Transverse colon (tissue), 4 donors: ENCODE data around the gene IDI2. TPM values are rescaled to one million over a fixed set of nuclear protein-coding genes. Genes with fewer than 3 reads are reported as not detected.

Experiments used
- DNase-seq: peaks from one replicate; pipeline ENCODE4 v3.0.0-alpha.2; 2019
- H3K27ac ChIP-seq, 4 donors: fragments of 200-600 bp; sonication (generic); 2 replicates each; pipeline ENCODE4 v1.5.1; 2016 to 2018; ENCODE audit warnings: inconsistent platforms in 4 of 4
- H3K27me3 ChIP-seq: fragments of 200-600 bp; sonication (generic); 2 replicates; pipeline ENCODE4 v1.5.1; 2017; ENCODE audit warnings: inconsistent platforms
- H3K36me3 ChIP-seq, 4 donors: fragments of 200-600 bp; sonication (generic); 2 replicates each; pipeline ENCODE4 v1.5.1; 2017 to 2019; ENCODE audit warnings: inconsistent platforms in 4 of 4
- H3K4me1 ChIP-seq, 4 donors: fragments of 200-600 bp; sonication (generic); 2 replicates each; pipeline ENCODE4 v1.5.1; 2017 to 2020; ENCODE audit warnings: inconsistent platforms in 4 of 4
- H3K4me3 ChIP-seq, 4 donors: fragments of 200-600 bp; sonication (generic); 1 replicate in 1 of 4; 2 replicates in 3 of 4; pipeline versions ENCODE4 v1.5.1 to v1.6.1; 2017 to 2019; ENCODE audit warnings: inconsistent platforms in 4 of 4
- H3K9me3 ChIP-seq, 2 donors: fragments of 200-600 bp; sonication (generic); 2 replicates each; pipeline ENCODE4 v1.5.1; 2017 to 2019; ENCODE audit warnings: inconsistent platforms in 2 of 2
- EP300 ChIP-seq: sonication (generic); formaldehyde crosslinking; IDR thresholded peaks from one replicate; pipeline ENCODE4 v1.6.1; 2017; ENCODE audit warnings: antibody characterized with exemption, low read depth
- POLR2A ChIP-seq: fragments of 450-650 bp; IDR thresholded peaks from one replicate; pipeline ENCODE4 v1.6.1; 2016; ENCODE audit warnings: antibody characterized with exemption, mild to moderate bottlenecking, moderate library complexity
- POLR2AphosphoS5 ChIP-seq, 3 donors: sonication (generic); formaldehyde crosslinking; IDR thresholded peaks; one replicate each; pipeline ENCODE4 v1.6.1; 2016; ENCODE audit warnings: antibody characterized with exemption in 3 of 3
- WGBS, 2 donors: methylation state at CpG; one replicate each; pipeline ENCODE4 v1.1.5; 2018; ENCODE audit warnings: low coverage in 1 of 2; 5-methylcytosine and 5-hydroxymethylcytosine counted together
- in situ Hi-C, 4 donors: fragments of 200-750 bp; cut with MboI; loops; one replicate each; pipeline versions ENCODE4 v1.15.0 to v1.15.1; 2017; ENCODE audit warnings: low sequenced_read_pairs in 3 of 4, low pct_ligation_motif_present in 1 of 4, low pct_unique_long_range_greater_than_20kb in 1 of 4
- intact Hi-C: fragments of 100-400 bp; cut with DNase I; formaldehyde crosslinking; loops from one replicate; pipeline ENCODE4 v1.15.1; 2023; ENCODE audit warnings: low total_unique reads
- total RNA-seq, 4 donors: library from RNA; depleted of rRNA; stranded (reverse); fragments of >200 nt; gene quantifications; one replicate each; pipeline ENCODE4 v1.1.0, GENCODE V29; 2016
- TF ChIP-seq, protein P1 (sequence below), 5 experiments: fragments of 200-600 bp in 3 of 5; fragments of 450-650 bp in 2 of 5; sonication (generic) in 3 of 5; IDR thresholded peaks; 1 replicate in 2 of 5; 2 replicates in 3 of 5; pipeline ENCODE4 v1.5.1; 2016 to 2017; ENCODE audit warnings: antibody characterized with exemption in 5 of 5, inconsistent platforms in 3 of 5, mild to moderate bottlenecking in 2 of 5, moderate library complexity in 1 of 5

The IDI2 gene
- total RNA-seq, 4 donors from 2014 or later, result not detected

GRCh38 chr10:976316-976715 is 49.3 kb downstream of the IDI2 start:
- no peak overlapping the region for H3K27ac ChIP-seq
- H3K4me3 ChIP-seq, result no peak overlapping the region
- no peaks in the 10 kb centered on the region for H3K27me3 ChIP-seq
- WGBS, 2 donors, result 90 to 91% methylated on average over 6 to 22 of the region's 22 CpGs
- intact Hi-C loops (no loop called here), in situ Hi-C loops (loop anchor here in 1 of 4 donors (25.0 kb wide), 1 partner anchor 139 kb away; no protein-coding TSS in a partner anchor)
- peaks cover 0 to 5% (median 3%) of the 10 kb centered on the region in 4 donors for H3K4me1 ChIP-seq
- peaks cover 19 to 25% of the 10 kb centered on the region in 2 donors for H3K9me3 ChIP-seq
- no peaks in the 10 kb centered on the region for H3K36me3 ChIP-seq
- TF ChIP-seq, protein P1, sequence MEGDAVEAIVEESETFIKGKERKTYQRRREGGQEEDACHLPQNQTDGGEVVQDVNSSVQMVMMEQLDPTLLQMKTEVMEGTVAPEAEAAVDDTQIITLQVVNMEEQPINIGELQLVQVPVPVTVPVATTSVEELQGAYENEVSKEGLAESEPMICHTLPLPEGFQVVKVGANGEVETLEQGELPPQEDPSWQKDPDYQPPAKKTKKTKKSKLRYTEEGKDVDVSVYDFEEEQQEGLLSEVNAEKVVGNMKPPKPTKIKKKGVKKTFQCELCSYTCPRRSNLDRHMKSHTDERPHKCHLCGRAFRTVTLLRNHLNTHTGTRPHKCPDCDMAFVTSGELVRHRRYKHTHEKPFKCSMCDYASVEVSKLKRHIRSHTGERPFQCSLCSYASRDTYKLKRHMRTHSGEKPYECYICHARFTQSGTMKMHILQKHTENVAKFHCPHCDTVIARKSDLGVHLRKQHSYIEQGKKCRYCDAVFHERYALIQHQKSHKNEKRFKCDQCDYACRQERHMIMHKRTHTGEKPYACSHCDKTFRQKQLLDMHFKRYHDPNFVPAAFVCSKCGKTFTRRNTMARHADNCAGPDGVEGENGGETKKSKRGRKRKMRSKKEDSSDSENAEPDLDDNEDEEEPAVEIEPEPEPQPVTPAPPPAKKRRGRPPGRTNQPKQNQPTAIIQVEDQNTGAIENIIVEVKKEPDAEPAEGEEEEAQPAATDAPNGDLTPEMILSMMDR (IDR thresholded peaks at IDR 0.05), result no peak
- no peak for TF ChIP-seq POLR2AphosphoS5 (IDR thresholded peaks at IDR 0.05)
- TF ChIP-seq EP300, result no peak
- no peak for TF ChIP-seq POLR2A
- no peak for DNase-seq

DNA sequence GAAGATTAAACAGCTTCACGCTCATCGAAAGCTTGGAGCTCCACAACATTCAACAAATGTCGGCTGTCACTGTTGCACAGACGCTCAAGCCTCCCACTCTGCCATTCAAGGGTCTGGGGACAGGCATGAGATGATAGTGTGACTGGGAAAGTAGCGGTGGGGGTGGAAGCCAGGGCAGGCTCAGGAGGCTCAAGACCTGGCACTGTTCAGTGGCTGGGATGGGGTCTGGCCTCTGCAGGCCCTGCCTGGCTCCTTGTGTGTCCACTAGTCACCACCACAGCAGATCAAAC is 50.9 kb downstream of the IDI2 start:
- Histone ChIP-seq H3K4me3 (no peak overlapping the region), H3K4me1 (peaks cover 3 to 17% (median 14%) of the 10 kb centered on the region in 4 donors), H3K9me3 (peaks cover 12 to 14% of the 10 kb centered on the region in 2 donors), H3K36me3 (no peaks in the 10 kb centered on the region), H3K27me3 (no peaks in the 10 kb centered on the region), H3K27ac (no peak overlapping the region)
- in situ Hi-C loops (loop anchor here in 1 of 4 donors (25.0 kb wide), 1 partner anchor 137 kb away; no protein-coding TSS in a partner anchor), intact Hi-C loops (no loop called here)
- TF ChIP-seq POLR2A (no peak), EP300 (no peak), POLR2AphosphoS5 (IDR thresholded peaks at IDR 0.05) (no peak)
- TF ChIP-seq, protein P1 (IDR thresholded peaks at IDR 0.05), result no peak
- 88% methylated on average over 5 of the region's 5 CpGs; no CpG with 5 or more reads in 1 of the 2 donors for WGBS, 2 donors
- DNase-seq, result no peak

DNA sequence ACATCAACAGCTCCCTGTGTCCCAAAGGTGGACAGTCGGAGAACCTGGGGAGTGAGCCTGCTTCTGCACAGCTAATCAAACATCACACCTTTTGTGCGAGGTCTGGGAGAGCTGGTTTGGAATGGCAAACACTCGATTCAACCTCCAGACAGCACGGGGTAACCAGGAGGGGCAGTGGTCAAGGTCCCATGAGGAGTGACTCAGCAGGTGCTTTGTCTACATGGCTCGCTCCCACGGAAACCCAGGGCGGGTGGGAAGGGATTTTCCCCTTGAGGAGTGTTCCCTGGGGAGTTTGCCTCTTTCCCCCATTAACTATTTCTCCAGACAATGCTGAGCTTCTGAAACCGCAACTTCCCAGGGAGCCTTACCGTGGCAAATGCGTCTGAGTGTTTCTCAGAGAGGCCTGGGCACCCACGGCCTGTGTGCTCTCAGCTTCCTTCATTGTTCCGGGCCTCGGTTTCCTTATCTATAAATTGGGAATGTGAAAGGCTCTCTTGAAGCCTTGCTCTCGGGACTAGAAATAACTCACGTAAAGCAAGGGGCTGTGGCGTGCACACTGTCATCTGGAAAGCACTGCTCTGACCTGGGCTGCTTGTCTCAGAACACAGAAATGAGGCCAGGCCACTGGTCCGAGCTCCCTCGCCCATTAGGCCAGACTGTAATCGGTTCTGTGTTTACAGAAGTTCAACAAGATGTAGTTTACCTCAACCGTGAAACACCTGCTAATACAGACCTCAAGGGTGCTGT is 51.4 kb downstream of the IDI2 start:
- Histone ChIP-seq H3K36me3 (no peaks in the 10 kb centered on the region), H3K4me1 (peaks cover 3 to 17% (median 14%) of the 10 kb centered on the region in 4 donors), H3K27me3 (no peaks in the 10 kb centered on the region), H3K27ac (no peak overlapping the region), H3K4me3 (no peak overlapping the region), H3K9me3 (peaks cover 9 to 11% of the 10 kb centered on the region in 2 donors)
- WGBS, 2 donors, result 47 to 75% methylated on average over 7 to 19 of the region's 20 CpGs
- in situ Hi-C loops (no loop called here), intact Hi-C loops (no loop called here)
- no peak for TF ChIP-seq POLR2AphosphoS5 (IDR thresholded peaks at IDR 0.05)
- TF ChIP-seq, protein P1 (IDR thresholded peaks at IDR 0.05), result no peak
- TF ChIP-seq EP300, result no peak
- no peak for TF ChIP-seq POLR2A
- no peak for DNase-seq

DNA sequence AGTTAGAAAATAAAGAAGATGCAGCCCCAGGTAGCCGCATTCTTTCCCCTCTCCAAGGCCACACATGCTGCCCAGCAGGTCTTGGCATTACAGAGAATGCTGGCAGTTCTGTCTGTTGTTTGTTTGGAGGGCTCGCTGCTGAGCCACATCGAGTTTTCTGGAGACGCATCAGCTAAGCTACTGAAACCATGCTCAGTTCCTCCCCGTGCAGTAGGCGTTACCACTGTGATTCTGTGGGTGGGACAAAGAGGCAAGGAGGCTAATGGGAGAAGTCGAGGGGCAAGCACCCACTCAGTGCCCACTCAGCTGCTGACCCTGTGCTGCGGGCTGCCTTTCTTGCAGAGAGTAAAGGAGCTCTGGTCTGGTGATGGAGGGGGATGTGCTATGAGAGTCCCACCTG is 52.9 kb downstream of the IDI2 start:
- in situ Hi-C loops (no loop called here), intact Hi-C loops (no loop called here)
- H3K27ac ChIP-seq, result no peak overlapping the region
- peaks cover 3 to 17% (median 14%) of the 10 kb centered on the region in 4 donors for H3K4me1 ChIP-seq
- 76 to 79% methylated on average over 7 to 8 of the region's 8 CpGs for WGBS, 2 donors
- no peaks in the 10 kb centered on the region for H3K36me3 ChIP-seq
- H3K9me3 ChIP-seq, result no peaks in the 10 kb centered on the region
- DNase-seq, result no peak
- TF ChIP-seq, protein P1 (IDR thresholded peaks at IDR 0.05), result no peak
- TF ChIP-seq POLR2AphosphoS5 (IDR thresholded peaks at IDR 0.05) (no peak), POLR2A (no peak), EP300 (no peak)
- H3K27me3 ChIP-seq, result no peaks in the 10 kb centered on the region
- no peak overlapping the region for H3K4me3 ChIP-seq
